ENCODE measurements around the gene CGNL1. TPM values are rescaled to one million over a fixed set of nuclear protein-coding genes. Genes with fewer than 3 reads are reported as not detected.

CGNL1 gene
- total and polyA plus RNA-seq, 7 donors = 0.18 to 2.2 (median 0.37) TPM

- intact Hi-C loops (cut with DNase I) = no loop called here
- ATAC-seq (no peak), DNase-seq (no peak)
- WGBS, 3 donors = 70 to 82% (median 81%) methylated on average over 3 of the region's 3 CpGs
- no peaks in the 10 kb centered on the region for H3K27me3 ChIP-seq (ENCODE audit: insufficient read depth in 3 of 3, low read length in 2 of 3)
- H3K4me1 ChIP-seq = peaks cover 14% of the 10 kb centered on the region
- H3K9me3 ChIP-seq = no peaks in the 10 kb centered on the region
- no peak overlapping the region for H3K4me3 ChIP-seq
- no peak overlapping the region for H3K27ac ChIP-seq
- no peaks in the 10 kb centered on the region for H3K36me3 ChIP-seq (ENCODE audit: insufficient read depth in 1 of 2, low read depth in 1 of 2)
- TF ChIP-seq, protein P1, sequence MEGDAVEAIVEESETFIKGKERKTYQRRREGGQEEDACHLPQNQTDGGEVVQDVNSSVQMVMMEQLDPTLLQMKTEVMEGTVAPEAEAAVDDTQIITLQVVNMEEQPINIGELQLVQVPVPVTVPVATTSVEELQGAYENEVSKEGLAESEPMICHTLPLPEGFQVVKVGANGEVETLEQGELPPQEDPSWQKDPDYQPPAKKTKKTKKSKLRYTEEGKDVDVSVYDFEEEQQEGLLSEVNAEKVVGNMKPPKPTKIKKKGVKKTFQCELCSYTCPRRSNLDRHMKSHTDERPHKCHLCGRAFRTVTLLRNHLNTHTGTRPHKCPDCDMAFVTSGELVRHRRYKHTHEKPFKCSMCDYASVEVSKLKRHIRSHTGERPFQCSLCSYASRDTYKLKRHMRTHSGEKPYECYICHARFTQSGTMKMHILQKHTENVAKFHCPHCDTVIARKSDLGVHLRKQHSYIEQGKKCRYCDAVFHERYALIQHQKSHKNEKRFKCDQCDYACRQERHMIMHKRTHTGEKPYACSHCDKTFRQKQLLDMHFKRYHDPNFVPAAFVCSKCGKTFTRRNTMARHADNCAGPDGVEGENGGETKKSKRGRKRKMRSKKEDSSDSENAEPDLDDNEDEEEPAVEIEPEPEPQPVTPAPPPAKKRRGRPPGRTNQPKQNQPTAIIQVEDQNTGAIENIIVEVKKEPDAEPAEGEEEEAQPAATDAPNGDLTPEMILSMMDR (IDR thresholded peaks at IDR 0.05) = no peak
Measured at GRCh38 chr15:57597431-57597830, 221.1 kb downstream of the CGNL1 start.

DNA sequence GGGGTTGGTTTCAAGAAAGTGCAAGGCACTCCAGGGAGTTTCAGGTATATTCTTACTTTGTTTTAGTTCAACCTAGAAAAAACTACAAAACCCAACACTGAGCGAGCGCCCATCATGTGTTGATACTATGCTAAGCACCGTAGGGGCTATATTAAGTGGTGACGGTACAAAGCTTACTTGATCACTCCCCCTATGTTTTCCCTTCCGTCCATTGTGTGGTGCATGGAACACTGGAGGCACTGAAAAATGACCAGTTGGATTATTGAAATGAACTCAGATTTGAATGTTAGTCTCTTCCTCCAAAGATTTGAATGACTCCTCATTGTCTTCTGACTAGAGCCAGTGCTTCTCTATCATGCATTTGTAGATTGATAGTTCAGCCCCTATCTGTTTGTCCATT lies 222.0 kb downstream of the CGNL1 start:
- intact Hi-C loops (cut with DNase I) = no loop called here

GRCh38 chr15:57599296-57599810 lies 223.0 kb downstream of the CGNL1 start:
- WGBS, 3 donors = 74 to 80% (median 78%) methylated on average over 10 of the region's 10 CpGs
- Histone ChIP-seq H3K27ac (no peak overlapping the region), H3K36me3 (ENCODE audit: insufficient read depth in 1 of 2, low read depth in 1 of 2) (no peaks in the 10 kb centered on the region), H3K4me1 (peaks cover 16% of the 10 kb centered on the region), H3K9me3 (no peaks in the 10 kb centered on the region), H3K4me3 (no peak overlapping the region), H3K27me3 (ENCODE audit: insufficient read depth in 3 of 3, low read length in 2 of 3) (no peaks in the 10 kb centered on the region)
- DNase-seq (no peak), ATAC-seq (no peak)
- TF ChIP-seq, protein P1 (IDR thresholded peaks at IDR 0.05) = no peak
- intact Hi-C loops (cut with DNase I) = no loop called here

More for the DNA sequence above, 222.0 kb downstream of the CGNL1 start:
- H3K27ac ChIP-seq = no peak overlapping the region
- H3K27me3 ChIP-seq (ENCODE audit: insufficient read depth in 3 of 3, low read length in 2 of 3) = no peaks in the 10 kb centered on the region
- no peaks in the 10 kb centered on the region for H3K9me3 ChIP-seq
- no peak overlapping the region for H3K4me3 ChIP-seq
- peaks cover 14% of the 10 kb centered on the region for H3K4me1 ChIP-seq
- H3K36me3 ChIP-seq (ENCODE audit: insufficient read depth in 1 of 2, low read depth in 1 of 2) = no peaks in the 10 kb centered on the region
- WGBS, 3 donors = 84 to 94% (median 92%) methylated on average over 5 of the region's 5 CpGs
- DNase-seq = no peak
- TF ChIP-seq, protein P1 (IDR thresholded peaks at IDR 0.05) = no peak
- ATAC-seq = no peak

DNA sequence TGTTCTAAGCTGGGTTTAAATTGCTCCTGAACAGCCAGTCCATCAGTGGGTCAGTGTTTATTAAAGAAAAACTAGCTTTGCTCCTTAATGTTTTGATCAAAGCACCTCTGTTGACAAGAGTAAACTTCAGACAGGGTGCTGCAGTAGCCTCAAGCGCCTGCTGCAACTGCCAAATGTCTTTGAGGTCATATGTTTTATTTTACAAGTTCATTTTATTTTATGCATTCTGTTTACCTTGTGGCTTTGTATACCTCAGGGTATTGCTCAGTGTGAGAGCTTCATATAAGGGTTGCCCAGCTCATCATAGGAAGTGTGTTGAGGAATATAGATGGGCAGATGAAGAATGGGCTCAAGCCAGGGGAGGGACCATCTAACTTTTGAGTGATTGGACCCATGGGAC lies 223.9 kb downstream of the CGNL1 start:
- Histone ChIP-seq H3K4me3 (no peak overlapping the region), H3K9me3 (no peaks in the 10 kb centered on the region), H3K27ac (no peak overlapping the region), H3K36me3 (ENCODE audit: insufficient read depth in 1 of 2, low read depth in 1 of 2) (no peaks in the 10 kb centered on the region), H3K4me1 (peaks cover 10% of the 10 kb centered on the region), H3K27me3 (ENCODE audit: insufficient read depth in 3 of 3, low read length in 2 of 3) (no peaks in the 10 kb centered on the region)
- TF ChIP-seq, protein P1 (IDR thresholded peaks at IDR 0.05) = no peak
- ATAC-seq (no peak), DNase-seq (no peak)
- intact Hi-C loops (cut with DNase I) = no loop called here
- 96 to 100% (median 97%) methylated on average over 1 of the region's 1 CpG for WGBS, 3 donors

Other genes starting within 250 kb of the CGNL1 start
- gene MYZAP, start 215.4 kb downstream of the CGNL1 start, total RNA-seq = 10 to 100 TPM in 1 of 4 donors, 1 to 10 TPM in 3; 2.6 to 24.8 (median 4.6) TPM
- 1 to 10 TPM; 2.0 to 4.2 (median 3.4) TPM for gene MYZAP, start 215.4 kb downstream of the CGNL1 start, polyA plus RNA-seq